Astrocyte (in vitro differentiated cells and primary cell): ENCODE measurements around the gene PLA2G4E. TPM values are rescaled to one million over a fixed set of nuclear protein-coding genes. Genes with fewer than 3 reads are reported as not detected.

Experiments used
- DNase-seq: peaks from one replicate; pipeline ENCODE4 v3.0.0-alpha.2; 2010; ENCODE audit warnings: low read depth
- FAIRE-seq: peaks from 2 replicates; lab custom pipeline; 2011; peaks lifted over from hg19 to GRCh38; lab: Jason Lieb, UNC
- H2AFZ ChIP-seq: 2 replicates; pipeline ENCODE4 v1.6.0; 2012; ENCODE audit warnings: low read depth, low read length, inconsistent platforms
- H3K27ac ChIP-seq: 2 replicates; pipeline ENCODE4 v1.5.1; 2011; ENCODE audit warnings: low read depth, low read length, inconsistent platforms
- H3K27me3 ChIP-seq: 2 replicates; pipeline ENCODE4 v1.6.0; 2011; ENCODE audit warnings: low read length, inconsistent platforms; ENCODE audit not compliant: insufficient read depth
- H3K36me3 ChIP-seq: 2 replicates; pipeline ENCODE4 v1.5.1; 2011; ENCODE audit warnings: low read length, inconsistent platforms; ENCODE audit not compliant: insufficient read depth
- H3K4me1 ChIP-seq: 2 replicates; pipeline ENCODE4 v1.5.1; 2011; ENCODE audit warnings: low read length, inconsistent platforms; ENCODE audit not compliant: insufficient read depth
- H3K4me2 ChIP-seq: 2 replicates; pipeline ENCODE4 v1.6.0; 2012; ENCODE audit warnings: low read length, inconsistent platforms
- H3K4me3 ChIP-seq: 2 replicates; pipeline ENCODE4 v1.5.1; 2011; ENCODE audit warnings: low read depth, mild to moderate bottlenecking, low read length, inconsistent platforms; ENCODE audit not compliant: insufficient read depth
- H3K79me2 ChIP-seq: 2 replicates; pipeline ENCODE4 v1.6.0; 2012; ENCODE audit warnings: mild to moderate bottlenecking, low read length, inconsistent platforms; ENCODE audit not compliant: insufficient read depth
- H3K9ac ChIP-seq: 2 replicates; pipeline ENCODE4 v1.6.0; 2012; ENCODE audit warnings: mild to moderate bottlenecking, low read length, inconsistent platforms
- H3K9me3 ChIP-seq: 2 replicates; pipeline ENCODE4 v1.5.1; 2012; ENCODE audit warnings: low read depth, mild to moderate bottlenecking, low read length, inconsistent platforms; ENCODE audit not compliant: insufficient read depth
- H4K20me1 ChIP-seq: 2 replicates; pipeline ENCODE4 v1.6.0; 2012; ENCODE audit warnings: low read length, inconsistent platforms; ENCODE audit not compliant: insufficient read depth
- H3K27ac Mint-ChIP-seq: one replicate; pipeline ENCODE4 v1.8.0; 2021; ENCODE audit warnings: mild to moderate bottlenecking, mixed read lengths; ENCODE audit not compliant: unreplicated experiment
- H3K27me3 Mint-ChIP-seq: one replicate; pipeline ENCODE4 v1.8.0; 2021; ENCODE audit warnings: low read depth, mixed read lengths; ENCODE audit not compliant: unreplicated experiment
- H3K36me3 Mint-ChIP-seq: one replicate; pipeline ENCODE4 v1.8.0; 2021; ENCODE audit warnings: low read depth, mixed read lengths; ENCODE audit not compliant: unreplicated experiment
- H3K4me1 Mint-ChIP-seq: one replicate; pipeline ENCODE4 v1.8.0; 2021; ENCODE audit warnings: low read depth, mixed read lengths; ENCODE audit not compliant: unreplicated experiment
- H3K4me3 Mint-ChIP-seq: one replicate; pipeline ENCODE4 v1.8.0; 2021; ENCODE audit warnings: mild to moderate bottlenecking, moderate library complexity, mixed read lengths; ENCODE audit not compliant: unreplicated experiment
- H3K9me3 Mint-ChIP-seq: one replicate; pipeline ENCODE4 v1.8.0; 2021; ENCODE audit warnings: mild to moderate bottlenecking, mixed read lengths; ENCODE audit not compliant: unreplicated experiment
- EZH2 ChIP-seq: IDR thresholded peaks from 2 replicates; pipeline ENCODE4 v1.6.1; 2012; ENCODE audit warnings: mild to moderate bottlenecking, low read length, inconsistent platforms; ENCODE audit not compliant: insufficient read depth
- total RNA-seq: library from RNA; stranded (reverse); gene quantifications from 2 replicates; pipeline ENCODE4 v1.2.1, GENCODE V29; 2021
- TF ChIP-seq, protein P1 (sequence below): IDR thresholded peaks from 2 replicates; pipeline ENCODE4 v1.5.1; 2011; ENCODE audit warnings: low read depth, mild to moderate bottlenecking, inconsistent platforms, low read length, moderate library complexity; ENCODE audit not compliant: insufficient read depth

The PLA2G4E gene
- total RNA-seq, 1 donor from 2014 or later: not detected

DNA sequence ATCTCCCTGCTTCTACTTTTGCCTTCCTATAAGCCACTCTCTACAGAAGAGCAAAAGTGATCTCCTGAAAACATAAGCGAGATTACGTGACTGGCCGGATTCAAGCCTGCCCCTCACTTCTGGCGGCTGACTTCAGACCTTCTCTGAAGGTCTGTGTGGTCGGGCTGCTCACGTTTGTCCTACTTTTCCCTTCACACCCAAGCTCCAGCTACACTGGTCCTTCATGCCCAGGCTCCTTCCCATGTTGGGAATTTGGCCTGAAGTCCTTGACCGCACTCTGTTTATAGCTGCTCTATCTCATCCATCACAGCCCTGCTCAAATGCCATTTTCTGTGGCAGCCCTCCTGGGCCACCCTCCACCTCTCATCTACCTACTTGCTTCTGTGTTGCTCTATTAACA lies 6.7 kb upstream of the PLA2G4E start:
- DNase-seq (no peak), FAIRE-seq (no peak)
- no peak overlapping the region for H3K4me3 ChIP-seq
- Mint-ChIP-seq H3K4me1 (no peaks in the 10 kb centered on the region), H3K27ac (no peak overlapping the region), H3K27me3 (peaks cover 31% of the 10 kb centered on the region), H3K9me3 (peaks cover 28% of the 10 kb centered on the region), H3K4me3 (no peak overlapping the region), H3K36me3 (peaks cover 2% of the 10 kb centered on the region)
- H4K20me1 ChIP-seq: no peaks in the 10 kb centered on the region
- H3K27ac ChIP-seq: no peak overlapping the region
- no peak overlapping the region for H3K4me2 ChIP-seq
- no peaks in the 10 kb centered on the region for H3K79me2 ChIP-seq
- H3K9ac ChIP-seq: no peak overlapping the region
- H3K9me3 ChIP-seq: peaks cover 11% of the 10 kb centered on the region
- no peak overlapping the region for H2AFZ ChIP-seq
- H3K4me1 ChIP-seq: no peaks in the 10 kb centered on the region
- H3K27me3 ChIP-seq: peaks cover 19% of the 10 kb centered on the region
- H3K36me3 ChIP-seq: no peaks in the 10 kb centered on the region
- no peak for TF ChIP-seq EZH2
- TF ChIP-seq, protein P1, sequence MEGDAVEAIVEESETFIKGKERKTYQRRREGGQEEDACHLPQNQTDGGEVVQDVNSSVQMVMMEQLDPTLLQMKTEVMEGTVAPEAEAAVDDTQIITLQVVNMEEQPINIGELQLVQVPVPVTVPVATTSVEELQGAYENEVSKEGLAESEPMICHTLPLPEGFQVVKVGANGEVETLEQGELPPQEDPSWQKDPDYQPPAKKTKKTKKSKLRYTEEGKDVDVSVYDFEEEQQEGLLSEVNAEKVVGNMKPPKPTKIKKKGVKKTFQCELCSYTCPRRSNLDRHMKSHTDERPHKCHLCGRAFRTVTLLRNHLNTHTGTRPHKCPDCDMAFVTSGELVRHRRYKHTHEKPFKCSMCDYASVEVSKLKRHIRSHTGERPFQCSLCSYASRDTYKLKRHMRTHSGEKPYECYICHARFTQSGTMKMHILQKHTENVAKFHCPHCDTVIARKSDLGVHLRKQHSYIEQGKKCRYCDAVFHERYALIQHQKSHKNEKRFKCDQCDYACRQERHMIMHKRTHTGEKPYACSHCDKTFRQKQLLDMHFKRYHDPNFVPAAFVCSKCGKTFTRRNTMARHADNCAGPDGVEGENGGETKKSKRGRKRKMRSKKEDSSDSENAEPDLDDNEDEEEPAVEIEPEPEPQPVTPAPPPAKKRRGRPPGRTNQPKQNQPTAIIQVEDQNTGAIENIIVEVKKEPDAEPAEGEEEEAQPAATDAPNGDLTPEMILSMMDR: no peak

DNA sequence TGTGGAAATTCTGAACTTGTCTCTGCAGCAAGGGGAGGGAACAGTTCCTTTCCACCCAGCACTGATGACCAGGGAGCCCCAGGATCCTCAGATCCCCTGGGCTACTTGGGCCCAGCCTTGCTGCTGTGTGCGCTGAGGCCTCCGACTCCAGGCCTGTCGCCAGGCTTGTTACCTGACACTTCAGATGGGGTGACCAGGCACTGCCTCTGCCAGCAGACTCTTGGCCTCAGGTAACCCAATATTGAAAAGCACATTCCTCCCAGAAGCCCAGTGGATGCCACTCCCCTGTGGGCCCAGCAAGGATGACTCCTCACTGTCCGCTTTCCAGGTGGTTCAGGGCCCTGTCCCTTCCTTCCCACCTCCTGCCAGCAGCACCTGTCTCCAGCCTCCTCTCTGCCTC lies 3.5 kb upstream of the PLA2G4E start:
- FAIRE-seq (no peak), DNase-seq (no peak)
- Mint-ChIP-seq H3K27me3 (peaks cover 20% of the 10 kb centered on the region), H3K4me3 (no peak overlapping the region), H3K9me3 (peaks cover 23% of the 10 kb centered on the region), H3K4me1 (no peaks in the 10 kb centered on the region), H3K36me3 (peaks cover 2% of the 10 kb centered on the region), H3K27ac (no peak overlapping the region)
- H3K27me3 ChIP-seq: peaks cover 16% of the 10 kb centered on the region
- H3K36me3 ChIP-seq: no peaks in the 10 kb centered on the region
- H4K20me1 ChIP-seq: no peaks in the 10 kb centered on the region
- no peak overlapping the region for H3K4me2 ChIP-seq
- no peak overlapping the region for H3K27ac ChIP-seq
- no peaks in the 10 kb centered on the region for H3K4me1 ChIP-seq
- H3K9me3 ChIP-seq: peaks cover 12% of the 10 kb centered on the region
- no peak overlapping the region for H3K9ac ChIP-seq
- no peak overlapping the region for H3K4me3 ChIP-seq
- H2AFZ ChIP-seq: no peak overlapping the region
- TF ChIP-seq, protein P1: no peak
- no peak for TF ChIP-seq EZH2
- no peaks in the 10 kb centered on the region for H3K79me2 ChIP-seq

DNA sequence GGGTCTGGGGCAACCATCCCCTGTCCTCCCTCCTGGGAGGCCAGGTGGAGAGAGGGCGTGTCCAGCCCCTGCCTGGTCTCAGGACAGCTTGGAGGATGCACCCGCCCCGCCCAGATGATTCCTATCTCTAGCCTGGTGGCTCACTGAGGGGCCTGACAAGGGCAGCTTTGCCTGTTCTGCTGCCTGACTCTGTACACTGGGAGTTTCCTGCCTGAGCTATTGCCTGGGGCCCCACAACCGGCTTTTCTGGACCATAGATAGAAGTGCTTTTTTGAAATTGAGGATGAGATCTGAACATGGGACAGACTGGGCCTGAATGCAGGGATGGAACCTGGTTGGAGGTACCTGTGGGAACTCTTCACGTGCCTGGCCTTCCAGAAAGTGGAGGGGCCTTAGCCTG lies 751 bp upstream of the PLA2G4E start:
- no peaks in the 10 kb centered on the region for H3K4me1 Mint-ChIP-seq
- no peak for TF ChIP-seq EZH2
- TF ChIP-seq, protein P1: no peak

More for the DNA sequence above, 751 bp upstream of the PLA2G4E start:
- Histone ChIP-seq H3K4me1 (no peaks in the 10 kb centered on the region), H3K36me3 (no peaks in the 10 kb centered on the region), H3K4me2 (no peak overlapping the region), H3K4me3 (no peak overlapping the region), H3K79me2 (no peaks in the 10 kb centered on the region), H2AFZ (no peak overlapping the region), H3K27me3 (peaks cover 11% of the 10 kb centered on the region), H4K20me1 (no peaks in the 10 kb centered on the region), H3K9me3 (peaks cover 12% of the 10 kb centered on the region), H3K9ac (no peak overlapping the region), H3K27ac (no peak overlapping the region)
- H3K9me3 Mint-ChIP-seq: peaks cover 27% of the 10 kb centered on the region
- H3K36me3 Mint-ChIP-seq: peaks cover 2% of the 10 kb centered on the region
- peaks cover 33% of the 10 kb centered on the region for H3K27me3 Mint-ChIP-seq
- DNase-seq: no peak
- no peak overlapping the region for H3K27ac Mint-ChIP-seq
- no peak overlapping the region for H3K4me3 Mint-ChIP-seq
- no peak for FAIRE-seq
